Measurements from ENCODE around the gene NEK4.

The NEK4 gene

GRCh38 chr3:52771702-52772101 lies 962 bp upstream of the NEK4 start:
- no peak for TF ChIP-seq USF1 (IDR thresholded peaks at IDR 0.05)
- TF ChIP-seq TEAD4 (IDR thresholded peaks at IDR 0.05), result no peak
- no peak for TF ChIP-seq EGR1 (IDR thresholded peaks at IDR 0.05)
- no peak for TF ChIP-seq CREB1 (IDR thresholded peaks at IDR 0.05; ENCODE audit: low read depth)
- TF ChIP-seq TCF12 (IDR thresholded peaks at IDR 0.05; ENCODE audit: low read depth), result no peak
- TF ChIP-seq RAD21 (IDR thresholded peaks at IDR 0.05; ENCODE audit: low read depth), result no peak
- no peak for TF ChIP-seq ZBTB7A (IDR thresholded peaks at IDR 0.05; ENCODE audit: low read depth)

- TF ChIP-seq RAD21 (IDR thresholded peaks at IDR 0.05; ENCODE audit: low read depth) (no peak), CEBPB (IDR thresholded peaks at IDR 0.05) (no peak), CREB1 (IDR thresholded peaks at IDR 0.05; ENCODE audit: low read depth) (no peak), YY1 (IDR thresholded peaks at IDR 0.05; ENCODE audit: low read depth) (no peak), TEAD4 (IDR thresholded peaks at IDR 0.05) (no peak)
Observed at GRCh38 chr3:52771334-52771681, 568 bp upstream of the NEK4 start.

DNA sequence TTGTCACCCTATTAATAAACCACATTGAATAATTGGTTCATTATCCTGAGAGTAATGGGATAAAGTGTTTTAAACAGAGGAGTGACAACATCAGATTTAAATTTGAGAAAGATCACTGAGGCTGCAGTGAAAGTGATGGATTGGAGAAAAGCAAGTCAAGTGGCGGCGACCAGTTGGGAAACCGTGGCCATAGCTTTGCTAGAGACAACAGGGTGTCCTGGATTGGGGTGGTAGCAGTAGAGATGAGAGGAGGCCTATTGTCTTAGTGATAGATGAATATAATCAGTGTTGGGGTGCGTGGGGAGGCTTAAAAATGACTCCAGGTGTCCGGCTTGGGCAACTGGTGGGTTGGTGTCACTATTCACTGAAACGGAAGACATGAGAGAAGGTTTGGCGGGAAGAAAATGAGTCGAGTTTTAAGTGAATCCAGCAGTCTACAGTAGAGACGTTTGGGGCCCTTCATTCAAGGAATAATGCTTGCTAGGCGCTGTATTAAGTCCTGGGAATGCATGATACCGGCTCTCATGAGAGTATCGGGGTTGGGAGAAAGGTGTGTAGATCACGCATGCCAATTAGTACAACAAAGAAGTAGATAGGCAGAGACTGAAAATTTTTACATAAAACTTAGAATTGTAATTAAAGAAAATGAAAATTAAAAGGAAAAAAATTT lies 819 bp downstream of the NEK4 start:
- TF ChIP-seq REST (IDR thresholded peaks at IDR 0.05; ENCODE audit: low read depth) (no peak), USF1 (IDR thresholded peaks at IDR 0.05) (no peak), TEAD4 (IDR thresholded peaks at IDR 0.05) (no peak)

- TF ChIP-seq TAF1 (IDR thresholded peaks at IDR 0.05; ENCODE audit: low read depth) (no peak), EGR1 (IDR thresholded peaks at IDR 0.05) (no peak), EP300 (IDR thresholded peaks at IDR 0.05; ENCODE audit: borderline replicate concordance) (no peak), MAX (IDR thresholded peaks at IDR 0.05) (no peak), NFIC (IDR thresholded peaks at IDR 0.05) (no peak), TCF12 (IDR thresholded peaks at IDR 0.05; ENCODE audit: low read depth) (no peak), CREB1 (IDR thresholded peaks at IDR 0.05; ENCODE audit: low read depth) (no peak), USF1 (IDR thresholded peaks at IDR 0.05) (no peak), TEAD4 (IDR thresholded peaks at IDR 0.05) (no peak), REST (IDR thresholded peaks at IDR 0.05; ENCODE audit: low read depth) (no peak), ZBTB7A (IDR thresholded peaks at IDR 0.05; ENCODE audit: low read depth) (no peak), RAD21 (IDR thresholded peaks at IDR 0.05; ENCODE audit: low read depth) (no peak), FOXM1 (IDR thresholded peaks at IDR 0.05; ENCODE audit: borderline replicate concordance, low read depth) (no peak), CEBPB (IDR thresholded peaks at IDR 0.05) (no peak), YY1 (IDR thresholded peaks at IDR 0.05; ENCODE audit: low read depth) (no peak)
Observed at GRCh38 chr3:52763466-52763865, 7.3 kb downstream of the NEK4 start.

GRCh38 chr3:52756141-52756540 lies 14.6 kb downstream of the NEK4 start:
- TF ChIP-seq TAF1 (IDR thresholded peaks at IDR 0.05; ENCODE audit: low read depth), result no peak
- no peak for TF ChIP-seq TEAD4 (IDR thresholded peaks at IDR 0.05)

GRCh38 chr3:52754373-52754772 lies 16.4 kb downstream of the NEK4 start:
- TF ChIP-seq MAX (IDR thresholded peaks at IDR 0.05) (no peak), EGR1 (IDR thresholded peaks at IDR 0.05) (no peak), RAD21 (IDR thresholded peaks at IDR 0.05; ENCODE audit: low read depth) (no peak), TAF1 (IDR thresholded peaks at IDR 0.05; ENCODE audit: low read depth) (no peak), TCF12 (IDR thresholded peaks at IDR 0.05; ENCODE audit: low read depth) (no peak), CEBPB (IDR thresholded peaks at IDR 0.05) (no peak), REST (IDR thresholded peaks at IDR 0.05; ENCODE audit: low read depth) (no peak), USF1 (IDR thresholded peaks at IDR 0.05) (no peak), TEAD4 (IDR thresholded peaks at IDR 0.05) (no peak), ZBTB7A (IDR thresholded peaks at IDR 0.05; ENCODE audit: low read depth) (no peak), YY1 (IDR thresholded peaks at IDR 0.05; ENCODE audit: low read depth) (no peak), FOXM1 (IDR thresholded peaks at IDR 0.05; ENCODE audit: borderline replicate concordance, low read depth) (no peak), EP300 (IDR thresholded peaks at IDR 0.05; ENCODE audit: borderline replicate concordance) (no peak)

All from Ishikawa (cell line).